Astrocyte of the spinal cord (primary cell): ENCODE measurements around the gene SCG3.
"Not testable (repeated sequence)": the region's sequence is repeated elsewhere in the genome, so short reads cannot be mapped to it uniquely, and the experiment has no call there.

Experiments
- DNase-seq: peaks from one replicate; pipeline ENCODE4 v3.0.0; 2011; ENCODE audit warnings: low read depth, low spot score
- H3K4me3 ChIP-seq: 2 replicates; pipeline ENCODE4 v1.5.1; 2011; ENCODE audit warnings: low read depth, mild to moderate bottlenecking, low read length, moderate library complexity
- CTCF ChIP-seq: IDR thresholded peaks from 2 replicates; pipeline ENCODE4 v1.5.1; 2012; ENCODE audit warnings: low read depth, mild to moderate bottlenecking, low read length, inconsistent platforms
- in situ Hi-C: cut with HindIII; loops from 2 replicates; pipeline ENCODE4 v1.10.0; 2017; ENCODE audit warnings: low sequenced_read_pairs

SCG3 gene

GRCh38 chr15:51681303-51681963 lies at the start of gene SCG3:
Gene SCG3, plus strand, starts transcription at chr15:51681503. Its CDS starts 253 bp downstream, at chr15:51681756.
- no peak for TF ChIP-seq CTCF
- no peak within 1 kb of the TSS for H3K4me3 ChIP-seq
- DNase-seq, result peak; percentile 67
- in situ Hi-C loops, result no loop called here

- TF ChIP-seq CTCF, result no peak
- in situ Hi-C loops, result no loop called here
- H3K4me3 ChIP-seq, result no peak overlapping the region
- DNase-seq, result no peak
Observed at GRCh38 chr15:51634591-51635198, 46.6 kb upstream of the SCG3 start.

- no peak overlapping the region for H3K4me3 ChIP-seq
- in situ Hi-C loops, result no loop called here
- TF ChIP-seq CTCF, result no peak
- DNase-seq, result no peak
Observed at GRCh38 chr15:51641490-51642130, 39.7 kb upstream of the SCG3 start.

GRCh38 chr15:51642696-51643095 lies 38.6 kb upstream of the SCG3 start:
- TF ChIP-seq CTCF, result no peak
- H3K4me3 ChIP-seq, result no peak overlapping the region
- in situ Hi-C loops, result no loop called here
- DNase-seq, result no peak

GRCh38 chr15:51647128-51647562 lies 34.2 kb upstream of the SCG3 start:
- DNase-seq, result peak; percentile 59
- in situ Hi-C loops, result no loop called here
- TF ChIP-seq CTCF, result no peak

GRCh38 chr15:51648101-51648500 lies 33.2 kb upstream of the SCG3 start:
- in situ Hi-C loops, H3K4me3 ChIP-seq: not testable (repeated sequence)

More at GRCh38 chr15:51647128-51647562, 34.2 kb upstream of the SCG3 start:
- no peak overlapping the region for H3K4me3 ChIP-seq

GRCh38 chr15:51648643-51649042 lies 32.7 kb upstream of the SCG3 start:
- in situ Hi-C loops, H3K4me3 ChIP-seq, DNase-seq: not testable (repeated sequence)

More at GRCh38 chr15:51648101-51648500, 33.2 kb upstream of the SCG3 start:
- DNase-seq, result not testable (repeated sequence)
